HepG2 (cell line): ENCODE data around the gene CDK5RAP1. TPM values are rescaled to one million over a fixed set of nuclear protein-coding genes. Genes with fewer than 3 reads are reported as not detected.

Experiments used
- FOXO1 ChIP-seq: sonication (generic); formaldehyde crosslinking; IDR thresholded peaks from 2 replicates; pipeline ENCODE4 v1.4.0; 2020; ENCODE audit warnings: missing genetic modification reagents
- FOXP1 ChIP-seq, 2 experiments: fragments of 450-650 bp in 1 of 2; IDR thresholded peaks; 2 replicates each; pipeline ENCODE4 v1.6.1; 2017 to 2018; ENCODE audit warnings: antibody characterized with exemption in 1 of 2
- HCFC1 ChIP-seq: fragments of 150-350 bp; IDR thresholded peaks from 2 replicates; pipeline ENCODE4 v1.6.1; 2014; ENCODE audit warnings: low read depth, low read length
- HES4 ChIP-seq: sonication (generic); formaldehyde crosslinking; IDR thresholded peaks from 2 replicates; pipeline ENCODE4 v1.9.0; 2021; ENCODE audit warnings: mild to moderate bottlenecking, missing genetic modification reagents, borderline replicate concordance
- HOXA3 ChIP-seq: sonication (generic); formaldehyde crosslinking; IDR thresholded peaks from 2 replicates; pipeline ENCODE4 v1.5.0; 2020; ENCODE audit warnings: missing genetic modification reagents
- NFAT5 ChIP-seq: sonication (generic); formaldehyde crosslinking; IDR thresholded peaks from 2 replicates; pipeline ENCODE4 v1.4.0; 2020; ENCODE audit warnings: missing genetic modification reagents
- SCMH1 ChIP-seq: sonication (generic); formaldehyde crosslinking; IDR thresholded peaks from 2 replicates; pipeline ENCODE4 v1.9.0; 2021; ENCODE audit warnings: missing genetic modification reagents, mild to moderate bottlenecking, borderline replicate concordance
- SRSF9 ChIP-seq: fragments of 200-400 bp; formaldehyde crosslinking; IDR thresholded peaks from 2 replicates; pipeline ENCODE4 v1.6.1; 2018; ENCODE audit warnings: borderline replicate concordance, mild to moderate bottlenecking, low read depth, low read length; ENCODE audit not compliant: insufficient read depth, poor library complexity, severe bottlenecking
- TOE1 ChIP-seq: sonication (generic); formaldehyde crosslinking; IDR thresholded peaks from 2 replicates; pipeline ENCODE4 v1.4.0; 2020; ENCODE audit warnings: mild to moderate bottlenecking, missing genetic modification reagents
- ZBTB1 ChIP-seq: sonication (generic); formaldehyde crosslinking; IDR thresholded peaks from 2 replicates; pipeline ENCODE4 v1.4.0; 2020; ENCODE audit warnings: missing genetic modification reagents, borderline replicate concordance
- ZFP62 ChIP-seq: sonication (generic); formaldehyde crosslinking; IDR thresholded peaks from 2 replicates; pipeline ENCODE4 v1.4.0; 2020; ENCODE audit warnings: missing genetic modification reagents
- ZHX2 ChIP-seq, 2 experiments: sonication (generic) in 1 of 2; formaldehyde crosslinking in 1 of 2; IDR thresholded peaks; 2 replicates each; pipeline versions ENCODE4 v1.6.1 to v1.9.0; 2014 to 2022; ENCODE audit warnings: antibody characterized with exemption in 1 of 2, borderline replicate concordance in 1 of 2, inconsistent platforms in 1 of 2, low read depth in 1 of 2, missing genetic modification reagents in 1 of 2
- ZNF232 ChIP-seq: sonication (generic); formaldehyde crosslinking; IDR thresholded peaks from 2 replicates; pipeline ENCODE4 v1.4.0; 2020; ENCODE audit warnings: missing genetic modification reagents, borderline replicate concordance
- ZNF235 ChIP-seq: sonication (generic); formaldehyde crosslinking; IDR thresholded peaks from 2 replicates; pipeline ENCODE4 v1.8.1; 2023; ENCODE audit warnings: mild to moderate bottlenecking, missing genetic modification reagents, borderline replicate concordance
- ZNF431 ChIP-seq: sonication (generic); formaldehyde crosslinking; IDR thresholded peaks from 2 replicates; pipeline ENCODE4 v1.9.0; 2022; ENCODE audit warnings: missing genetic modification reagents, low read depth, mild to moderate bottlenecking, borderline replicate concordance
- ZNF570 ChIP-seq: sonication (generic); formaldehyde crosslinking; IDR thresholded peaks from 2 replicates; pipeline ENCODE4 v1.4.0; 2020; ENCODE audit warnings: mild to moderate bottlenecking, missing genetic modification reagents, borderline replicate concordance
- ZNF775 ChIP-seq: sonication (generic); formaldehyde crosslinking; IDR thresholded peaks from 2 replicates; pipeline ENCODE4 v1.4.0; 2020; ENCODE audit warnings: missing genetic modification reagents, mild to moderate bottlenecking, moderate library complexity, borderline replicate concordance
- polyA plus RNA-seq, 8 experiments: library from polyadenylated mRNA; depleted of rRNA in 3 of 8; stranded (reverse) in 7 of 8; unstranded in 1 of 8; fragments of >200 nt; fragmentation: Illumina TruSeq in 4 of 8; extraction: Trizol in 4 of 8; gene quantifications; 2 replicates each; pipeline versions ENCODE4 v1.2.1 to v1.2.3, GENCODE V29; 2011 to 2016; ENCODE audit warnings: low read depth in 4 of 8, missing spikeins in 1 of 8, mixed read lengths in 1 of 8; ENCODE audit not compliant: insufficient read depth in 1 of 8
- total RNA-seq, 5 experiments: library from RNA; depleted of rRNA; stranded (reverse); fragments of >200 nt; fragmentation: Illumina TruSeq; extraction: Trizol; gene quantifications; 2 replicates each; pipeline ENCODE4 v1.2.3, GENCODE V29; 2016; ENCODE audit warnings: low read depth in 1 of 5

Gene CDK5RAP1
- total and polyA plus RNA-seq, 2 of the 13 experiments (the other 11 are each of a cell fraction or from before 2014, with no cell fraction given) = 53.6 to 98.2 TPM

DNA sequence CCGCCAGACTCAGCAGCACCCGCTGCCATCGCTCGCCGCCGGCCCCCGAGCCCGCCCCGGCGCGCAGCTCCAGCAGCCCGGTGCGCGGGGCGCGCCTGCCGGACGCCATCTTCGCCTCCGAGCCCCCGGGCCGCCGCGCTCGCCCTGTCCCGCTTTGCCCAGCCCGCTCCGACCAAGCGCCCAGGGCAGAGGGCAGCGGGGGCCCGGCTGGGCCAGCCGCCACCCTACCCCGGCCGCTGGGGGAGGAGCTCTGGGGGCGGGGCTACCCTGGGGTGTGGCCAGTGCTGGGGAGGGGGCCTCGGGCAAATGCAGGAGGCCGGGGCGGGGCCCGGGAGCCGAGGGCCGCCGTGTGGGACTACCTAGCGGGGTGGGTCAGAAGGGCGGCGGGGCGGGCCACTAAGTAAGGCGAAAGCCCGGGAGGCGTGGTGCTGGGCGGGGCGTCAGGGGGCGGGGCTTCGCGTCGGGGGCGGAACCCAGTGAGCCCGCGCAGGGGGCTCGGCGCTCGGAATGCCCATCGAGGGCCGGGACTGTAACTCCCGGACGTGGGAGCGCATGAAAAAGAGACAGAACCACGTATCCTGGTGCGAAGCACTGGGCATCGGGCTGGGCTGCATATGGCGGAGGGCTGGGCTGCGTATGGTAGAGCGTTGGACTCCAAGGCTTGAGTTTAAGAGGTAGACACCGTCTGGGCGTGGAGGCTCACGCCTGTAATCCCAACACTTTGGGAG, 42.4 kb upstream of the CDK5RAP1 start, which contains the start of gene SNTA1 (continued):
- TF ChIP-seq ZHX2 (IDR thresholded peaks at IDR 0.05; ENCODE audit: low read depth) = 0 out of 2 replicates have a peak, but pooled peaks have one; percentile 22
- no peak for TF ChIP-seq ZHX2 (CRISPR knock-in tag; IDR thresholded peaks at IDR 0.05; ENCODE audit: borderline replicate concordance)
- peak; percentile 83; the same call in 1 of the 2 replicates for TF ChIP-seq ZNF431 (CRISPR knock-in tag)
- no peak for TF ChIP-seq SRSF9
- TF ChIP-seq HOXA3 = peak; percentile 24; the same call in 1 of the 2 replicates
- 0 out of 2 replicates have a peak, but pooled peaks have one; percentile 36 for TF ChIP-seq FOXO1 (CRISPR knock-in tag)
- TF ChIP-seq HES4 (CRISPR knock-in tag) = no peak; the same call in 1 of the 2 replicates
- TF ChIP-seq ZNF232 (CRISPR knock-in tag) = peak; percentile 80; the same call in 1 of the 2 replicates
- 0 out of 2 replicates have a peak, but pooled peaks have one; percentile 15 for TF ChIP-seq HCFC1
- no peak for TF ChIP-seq ZNF570 (CRISPR knock-in tag)
- no peak for TF ChIP-seq ZNF775 (CRISPR knock-in tag)
- no peak for TF ChIP-seq TOE1 (CRISPR knock-in tag)
- no peak for TF ChIP-seq ZNF235 (CRISPR knock-in tag)
- TF ChIP-seq NFAT5 (CRISPR knock-in tag) = peak; percentile 57; the same call in 1 of the 2 replicates
- no peak for TF ChIP-seq ZFP62 (CRISPR knock-in tag)
- TF ChIP-seq SCMH1 (CRISPR knock-in tag) = no peak
- no peak for TF ChIP-seq FOXP1 (IDR thresholded peaks at IDR 0.05)
- no peak for TF ChIP-seq FOXP1 (CRISPR knock-in tag; IDR thresholded peaks at IDR 0.05)
- no peak for TF ChIP-seq ZBTB1
